HuH-7 (cell line): ENCODE results near the gene NAPB.

ENCODE experiments used
- DNase-seq: peaks from one replicate; pipeline ENCODE4 v3.0.0; 2011; ENCODE audit warnings: low spot score

The NAPB gene

DNA sequence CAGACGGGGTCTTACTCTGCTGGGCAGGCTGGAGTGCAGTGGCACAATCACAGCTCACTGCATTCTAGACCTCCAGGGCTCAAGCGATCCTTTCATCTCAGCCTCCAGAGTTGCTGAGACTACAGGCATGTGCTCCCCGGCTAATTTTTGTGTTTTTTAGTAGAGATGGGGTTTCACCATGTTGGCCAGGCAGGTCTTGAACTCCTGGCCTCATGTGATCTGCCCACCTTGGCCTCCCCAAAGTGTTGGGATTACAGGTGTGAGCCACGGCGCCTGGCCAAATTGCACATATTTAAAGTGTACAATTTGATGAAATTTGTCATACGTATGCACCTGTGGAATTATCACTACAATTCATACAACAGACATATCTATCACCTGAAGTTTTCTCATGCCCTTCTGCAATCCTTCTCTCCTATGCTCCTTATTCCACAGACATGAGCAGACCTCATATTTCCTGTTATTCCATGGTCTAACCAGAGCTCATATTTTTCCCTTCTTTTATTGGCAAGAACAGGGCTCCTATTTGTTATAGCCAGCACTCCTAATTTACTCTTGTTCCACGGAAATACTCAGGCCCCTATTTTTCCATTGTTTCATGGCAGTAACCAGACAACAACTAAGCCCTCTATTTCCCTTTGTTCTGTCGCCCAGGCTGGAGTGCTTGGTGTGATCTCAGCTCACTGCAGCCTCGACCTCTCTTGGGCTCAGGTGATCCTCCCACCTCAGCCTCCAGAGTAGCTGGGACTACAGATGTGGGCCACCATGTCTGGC lies 16.0 kb upstream of the NAPB start:
- no peak for DNase-seq

DNA sequence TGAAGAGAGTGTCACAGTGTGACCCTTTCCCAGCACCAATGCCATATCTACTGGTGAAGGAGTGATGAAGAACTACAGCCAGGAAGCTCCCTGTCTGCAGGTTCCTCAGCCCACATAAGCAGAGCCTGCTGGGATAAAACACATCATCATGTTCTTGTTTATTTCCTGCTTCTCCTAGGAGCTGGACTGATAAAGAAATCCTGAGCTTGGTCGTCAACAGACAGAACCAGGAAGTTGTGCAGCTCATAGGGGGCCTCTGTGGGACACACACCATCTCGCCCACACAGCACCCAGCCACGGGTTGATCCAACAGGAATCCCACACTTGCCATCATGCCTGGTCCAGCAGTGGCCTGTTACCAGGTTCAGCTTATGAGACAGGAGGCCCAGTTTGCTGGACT lies 15.4 kb upstream of the NAPB start:
- DNase-seq: no peak

DNA sequence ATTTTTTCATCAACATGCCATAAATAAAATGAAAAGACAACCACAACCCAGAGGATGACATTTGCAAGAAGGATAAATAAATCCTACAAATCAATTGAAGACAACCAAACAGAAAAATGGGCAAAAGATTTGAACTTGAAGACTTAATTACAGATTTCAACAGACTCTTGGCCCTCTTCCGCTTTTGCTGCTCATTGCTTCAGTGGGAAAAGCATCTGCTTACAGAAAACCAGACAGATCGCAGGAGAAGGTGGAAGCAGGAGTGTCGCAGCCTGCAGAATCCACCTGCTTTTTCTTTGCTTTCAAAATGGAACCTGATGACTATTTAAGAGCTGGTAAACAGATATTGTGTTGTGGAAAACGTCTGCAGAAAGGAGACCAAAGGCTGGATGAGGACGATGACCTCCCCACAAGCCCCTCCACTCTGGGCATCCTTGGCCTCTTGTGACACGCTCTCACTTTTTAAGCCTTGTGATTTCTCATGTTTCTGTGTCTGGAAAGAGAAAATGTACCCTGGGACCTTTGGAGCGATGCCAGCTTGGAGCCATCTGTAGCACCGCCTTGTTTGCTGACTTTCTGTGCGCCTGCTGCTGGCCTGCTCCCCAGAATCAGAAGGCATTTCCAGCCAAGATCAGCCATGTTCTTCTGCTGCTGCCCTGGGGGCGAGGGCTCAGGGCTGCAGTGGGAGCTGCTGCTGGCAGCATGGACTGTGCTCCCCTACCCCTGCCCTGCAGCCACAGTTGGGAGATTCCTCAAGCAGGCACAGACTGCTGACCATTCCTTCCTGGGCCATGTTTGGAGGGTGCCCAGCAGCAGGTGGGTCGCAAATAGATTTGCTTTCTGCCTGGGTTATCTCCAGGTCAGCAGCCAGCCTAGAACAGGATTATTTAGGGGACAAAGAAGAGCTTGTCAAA lies 14.6 kb upstream of the NAPB start:
- no peak for DNase-seq

DNA sequence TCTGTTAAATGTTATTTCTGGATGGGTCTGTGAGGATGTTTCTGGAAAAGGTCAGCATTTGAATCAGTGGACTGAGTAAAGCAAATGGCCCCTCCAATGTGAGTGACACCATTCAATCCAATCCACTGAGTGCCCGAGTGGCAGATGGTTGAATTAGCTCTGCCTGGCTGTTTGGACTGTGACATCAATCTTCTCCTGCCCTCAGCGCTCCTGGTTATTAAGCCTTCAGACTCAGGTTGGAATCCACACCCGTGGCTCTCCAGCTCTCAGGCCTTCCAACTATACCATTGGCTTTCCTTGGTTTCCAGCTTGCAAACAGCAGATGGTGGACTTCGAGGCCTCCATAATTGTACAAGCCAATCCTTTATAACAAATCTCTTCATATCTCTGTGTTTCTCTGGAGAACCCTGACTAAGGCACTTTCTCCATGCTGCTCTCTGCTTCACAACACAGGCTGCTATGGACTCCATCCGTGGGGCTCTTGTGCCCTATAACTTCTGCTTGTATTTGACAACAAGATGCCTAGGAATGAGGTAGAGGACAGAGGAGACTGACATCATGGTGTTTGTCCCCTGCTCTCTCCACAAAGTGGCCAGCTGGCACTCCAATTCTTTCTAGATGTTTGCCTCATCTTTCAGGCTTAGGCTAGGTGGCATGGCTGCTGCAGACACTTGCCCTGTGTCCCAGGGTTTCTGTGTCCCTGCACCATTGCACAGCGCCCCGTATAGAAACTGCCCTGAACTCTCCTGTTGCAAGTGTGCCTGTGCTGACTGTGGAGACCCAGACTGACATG lies 13.4 kb upstream of the NAPB start:
- DNase-seq: no peak

DNA sequence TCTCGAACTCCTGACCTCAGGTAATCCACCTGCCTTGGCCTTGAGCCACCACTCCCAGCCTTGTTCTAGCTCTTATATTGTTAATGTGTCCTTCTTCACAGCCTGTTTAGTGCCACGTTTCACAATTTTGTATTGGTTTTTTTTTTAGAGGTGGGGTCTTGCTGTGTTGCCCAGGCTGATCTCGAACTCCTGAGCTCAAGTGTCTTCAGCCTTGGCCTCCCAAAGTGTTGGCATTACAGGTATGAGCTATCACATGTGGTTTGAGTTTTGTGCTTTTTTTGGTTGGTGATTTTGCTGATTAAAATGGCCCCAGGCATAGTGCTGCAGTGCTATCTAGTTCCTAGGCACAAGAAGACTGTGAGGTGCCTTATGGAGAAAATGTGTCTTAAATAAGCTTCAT lies 12.3 kb upstream of the NAPB start:
- DNase-seq: no peak

DNA sequence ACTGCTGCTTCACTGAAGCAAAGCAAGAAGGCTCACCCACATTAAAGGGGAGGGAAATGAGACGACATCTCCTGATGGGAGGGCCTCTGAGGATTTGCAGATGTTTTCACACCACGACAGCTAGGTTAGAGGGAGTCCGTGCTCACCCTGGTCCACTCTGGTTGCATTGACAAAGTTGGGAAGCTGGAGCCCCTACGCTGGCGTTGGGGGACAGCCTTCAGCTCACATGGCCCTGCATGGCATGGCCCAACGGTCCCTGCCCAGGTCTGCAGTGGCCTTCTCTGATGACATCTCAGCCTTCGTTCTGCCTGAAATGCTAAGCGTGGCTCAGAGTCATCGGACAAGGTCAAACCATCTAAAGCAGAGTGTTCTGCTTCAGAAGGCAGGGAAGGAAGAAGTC lies 3.8 kb upstream of the NAPB start:
- DNase-seq: no peak

DNA sequence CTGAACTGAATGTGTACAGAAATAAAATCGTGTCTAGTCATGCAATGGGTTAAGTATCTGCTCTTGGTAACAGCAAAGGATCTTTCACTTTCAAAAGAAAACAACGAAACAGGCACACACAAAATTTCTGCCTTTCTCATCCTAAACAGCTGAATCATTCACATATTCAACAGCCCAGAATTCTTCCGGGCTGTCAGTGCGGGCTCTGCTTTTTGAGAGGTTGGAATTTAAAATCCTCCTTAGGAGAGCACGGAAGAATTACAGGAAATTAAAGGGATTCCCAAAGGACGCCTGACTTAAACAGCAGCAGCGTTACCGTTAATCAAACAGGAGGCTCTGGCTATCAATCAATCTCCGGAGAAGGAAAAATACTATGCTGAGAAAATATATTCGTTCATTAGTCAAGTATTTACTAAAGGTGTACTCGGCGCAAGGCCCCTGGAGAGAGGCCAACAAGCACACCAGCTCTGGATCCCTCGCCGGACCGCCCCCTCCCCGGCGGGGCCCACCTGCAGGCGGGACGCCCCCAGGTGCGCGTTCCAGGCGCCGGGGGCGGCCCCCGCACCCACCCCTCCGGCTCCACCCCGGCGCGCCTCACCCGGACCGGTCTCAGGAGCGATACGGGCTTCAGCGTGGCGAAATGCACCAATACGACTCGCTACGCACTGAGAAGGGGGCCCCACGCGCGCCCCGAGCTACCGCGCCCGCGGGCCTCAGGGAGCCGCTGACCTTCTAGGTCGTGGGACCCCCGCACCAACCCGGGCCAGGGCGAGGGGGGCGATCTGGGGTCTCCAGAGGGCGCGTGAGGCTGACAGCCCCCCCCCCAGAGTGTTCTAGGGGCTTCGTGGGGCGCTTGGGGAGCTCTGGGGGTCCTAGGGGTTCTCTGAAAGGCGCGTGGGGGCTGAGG lies 1.0 kb downstream of the NAPB start:
- DNase-seq: peak; percentile 46

DNA sequence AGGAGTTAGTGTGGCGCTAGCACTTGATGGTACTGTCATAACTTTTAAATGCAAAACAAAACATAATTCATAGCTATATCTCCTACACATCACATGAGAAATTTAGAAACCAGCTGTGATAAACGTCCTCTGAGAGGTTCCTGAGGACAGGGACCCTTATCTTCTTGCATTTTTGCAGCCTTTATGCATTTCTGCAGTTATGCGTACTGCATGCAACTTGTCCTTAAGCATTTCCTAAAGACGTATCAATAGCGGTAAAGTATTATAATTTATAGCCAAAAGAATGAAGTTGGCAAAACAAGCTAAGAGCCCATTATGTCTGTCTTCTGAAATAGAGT lies 1.7 kb downstream of the NAPB start:
- DNase-seq: no peak

DNA sequence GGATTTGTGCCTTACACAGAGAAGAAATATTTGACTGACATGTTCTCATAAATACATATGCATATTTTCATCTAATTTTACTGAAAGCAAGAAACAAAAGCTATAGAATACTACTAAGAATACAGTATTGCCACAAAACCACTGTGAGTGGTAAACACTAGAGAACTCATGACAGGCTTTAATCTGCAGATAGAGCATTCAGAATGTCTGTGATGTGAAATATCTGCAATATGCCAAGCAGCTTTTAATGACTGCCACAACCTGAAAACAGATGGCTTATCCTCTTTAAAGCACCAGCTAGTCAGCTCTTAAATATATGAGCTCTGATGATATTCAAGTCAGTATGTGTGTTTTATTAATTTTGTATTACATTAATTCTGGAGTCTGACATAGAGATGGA lies 3.4 kb downstream of the NAPB start:
- no peak for DNase-seq

DNA sequence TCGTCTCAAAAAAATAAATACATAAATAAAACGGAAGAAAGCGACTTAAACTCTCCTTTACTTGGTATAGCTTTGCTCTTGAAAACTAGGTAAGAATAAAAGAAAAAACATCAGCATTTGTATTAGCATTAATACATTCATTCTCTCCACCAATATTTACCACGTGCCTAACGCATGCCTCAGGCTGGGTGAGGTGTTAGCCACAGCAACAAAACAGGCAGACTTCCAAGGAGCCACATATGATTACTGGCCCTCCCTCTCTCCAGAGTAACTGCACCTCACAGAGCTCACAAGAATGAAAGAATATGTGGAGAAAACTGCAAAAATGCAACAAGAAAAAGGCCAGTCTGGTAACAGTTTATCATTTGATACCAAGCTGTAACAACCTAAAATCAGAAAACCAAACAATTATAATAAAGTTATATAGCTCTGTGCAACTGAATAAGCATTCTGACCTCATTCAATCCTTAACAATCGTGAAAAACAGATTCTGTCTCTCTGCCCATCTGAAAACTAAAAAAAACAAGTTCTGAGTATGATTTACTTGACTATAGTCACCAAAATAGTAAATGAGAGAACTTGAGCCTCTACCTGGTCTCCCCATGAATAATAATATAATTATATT lies 5.2 kb downstream of the NAPB start:
- no peak for DNase-seq

DNA sequence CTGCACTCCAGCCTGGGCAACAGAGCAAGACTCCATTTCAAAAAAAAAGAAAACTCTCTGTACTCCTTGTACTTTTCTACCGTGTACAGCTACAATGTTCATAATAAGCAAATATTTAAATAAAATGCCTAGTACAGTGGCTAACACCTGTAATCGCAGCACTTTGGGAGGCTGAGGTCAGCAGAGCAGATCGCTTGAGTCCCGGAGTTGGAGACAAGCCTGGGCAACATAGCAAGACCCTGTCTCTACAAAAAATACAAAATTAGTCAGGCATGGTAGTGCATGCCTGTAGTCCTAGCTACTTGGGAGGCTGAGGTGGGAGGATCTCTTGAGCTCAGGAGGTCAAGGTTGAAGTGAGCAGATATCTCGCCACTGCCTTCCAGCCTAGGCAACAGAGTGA lies 5.7 kb downstream of the NAPB start:
- DNase-seq: no peak

DNA sequence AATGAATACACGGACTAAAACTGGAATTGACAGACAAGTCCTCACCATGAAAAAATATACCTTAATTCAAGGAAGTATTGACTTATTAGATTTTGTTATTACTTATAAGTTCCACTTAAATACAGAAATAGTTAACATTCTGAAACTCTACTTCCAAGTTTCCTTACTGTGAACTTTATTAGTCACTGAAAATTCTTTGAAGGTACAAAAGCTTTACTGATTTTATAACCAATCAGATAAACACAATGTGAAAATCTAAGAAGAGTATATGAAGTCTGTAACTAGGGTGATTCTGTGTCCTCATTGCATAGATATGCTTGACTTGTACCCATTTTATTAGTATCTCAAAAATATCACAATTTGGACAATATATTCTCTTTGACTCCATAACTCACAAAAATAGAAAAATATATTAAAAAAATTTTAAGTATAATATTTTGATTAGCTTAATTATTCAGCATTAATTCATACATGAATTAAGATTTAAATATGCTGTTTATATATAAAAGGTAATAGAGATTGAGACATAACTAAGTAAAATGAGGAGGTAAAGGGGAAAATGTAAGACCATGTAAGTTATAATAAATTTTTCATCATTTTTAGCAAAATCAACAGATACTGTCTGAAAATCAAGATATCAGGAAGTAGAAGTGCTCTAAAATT lies 6.6 kb downstream of the NAPB start:
- DNase-seq: no peak

DNA sequence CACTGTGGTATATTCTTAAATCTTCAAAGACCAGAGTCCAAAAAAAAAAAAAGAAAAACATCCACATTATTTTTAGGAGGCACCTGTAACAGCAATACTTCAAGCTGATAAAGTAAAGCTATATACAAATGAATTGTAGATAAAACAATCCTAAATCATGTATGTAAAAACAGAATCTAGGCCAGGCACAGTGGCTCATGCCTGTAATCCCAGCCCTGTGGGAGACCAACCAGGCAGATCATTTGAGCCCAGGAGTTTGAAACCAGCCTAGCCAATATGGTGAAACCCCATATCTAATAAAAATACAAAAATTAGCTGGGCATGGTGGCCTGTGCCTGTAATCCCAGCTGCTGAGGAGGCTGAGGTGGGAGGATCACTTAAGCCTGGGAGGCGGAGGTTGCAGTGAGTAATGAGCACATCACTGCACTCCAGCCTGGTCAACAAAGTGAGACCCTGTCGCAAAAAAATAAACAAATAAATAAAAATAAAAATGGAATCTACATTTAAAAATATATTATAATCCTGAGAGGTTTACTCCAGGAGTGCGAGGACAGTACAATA lies 7.3 kb downstream of the NAPB start:
- no peak for DNase-seq

DNA sequence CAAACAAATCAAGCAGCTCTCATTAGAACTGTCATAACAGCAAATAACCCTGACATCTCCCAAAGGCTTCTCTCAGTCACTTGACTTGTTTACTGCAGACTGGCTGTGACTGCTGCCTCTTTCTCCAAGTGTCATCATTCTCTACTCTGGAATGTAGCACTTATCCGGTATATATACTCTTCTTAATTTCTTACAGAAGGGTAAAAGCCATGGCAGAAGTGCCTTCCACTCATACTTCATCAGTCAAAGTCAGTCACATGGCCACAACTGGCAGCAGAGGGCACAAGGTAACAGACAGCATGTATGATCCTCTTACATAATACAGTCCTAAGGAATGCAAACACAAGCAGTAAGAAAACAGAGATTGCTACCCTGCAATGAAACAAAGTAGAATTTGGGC lies 9.3 kb downstream of the NAPB start:
- peak; percentile 24 for DNase-seq

DNA sequence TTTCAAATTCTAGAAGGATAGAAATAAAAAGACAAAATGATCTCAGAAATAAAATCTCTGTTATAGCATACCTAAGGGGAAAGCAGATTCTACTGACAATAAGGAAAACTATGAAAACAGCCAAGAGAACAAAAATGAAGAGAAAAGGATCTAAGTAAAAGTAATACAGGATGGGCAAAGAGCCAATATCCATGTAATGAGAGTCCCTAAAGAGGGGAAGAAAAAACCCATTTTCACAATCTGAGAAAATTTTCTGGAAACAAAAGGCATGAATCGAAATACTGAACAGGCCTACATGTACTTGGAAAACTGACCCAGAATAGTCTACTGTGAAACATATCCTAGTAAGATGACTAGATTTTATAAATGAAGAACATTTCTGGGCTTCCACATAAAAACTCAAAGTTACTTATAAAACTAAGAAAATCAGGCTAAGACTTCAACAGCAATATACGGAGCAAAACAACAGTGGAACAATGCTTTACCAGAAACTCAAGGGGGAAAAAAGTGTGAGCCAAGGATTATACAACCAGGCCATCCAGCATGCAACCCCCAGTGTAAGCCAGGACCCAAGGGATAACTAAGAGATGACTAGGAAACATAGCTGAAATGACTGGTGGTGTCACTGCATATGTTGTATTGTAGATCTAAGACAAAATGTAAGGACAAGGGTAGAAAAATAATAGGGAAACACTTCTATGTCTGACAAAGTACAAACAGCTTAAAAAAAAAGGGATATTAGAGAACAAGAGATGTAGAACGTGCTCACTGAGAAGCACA lies 10.2 kb downstream of the NAPB start:
- DNase-seq: no peak

DNA sequence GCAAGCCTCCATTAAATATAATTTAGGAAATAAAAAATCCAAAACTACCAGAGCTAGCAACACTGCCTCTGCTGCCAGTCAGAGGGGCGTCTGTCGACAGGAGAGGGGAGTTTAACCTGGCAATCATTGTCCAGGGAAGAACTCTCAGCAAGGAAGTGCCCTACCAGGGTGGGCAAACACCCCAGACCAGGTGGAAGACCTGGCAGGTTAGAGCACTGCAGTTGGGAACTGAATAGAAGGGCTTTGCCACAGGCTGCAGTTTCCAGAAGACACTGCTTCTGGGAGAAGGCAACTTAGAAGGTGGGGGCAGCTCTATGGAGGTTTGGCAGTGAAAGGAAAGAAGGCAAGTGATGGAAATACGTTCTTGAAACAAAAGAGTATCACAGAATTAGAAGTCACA lies 11.5 kb downstream of the NAPB start:
- no peak for DNase-seq

DNA sequence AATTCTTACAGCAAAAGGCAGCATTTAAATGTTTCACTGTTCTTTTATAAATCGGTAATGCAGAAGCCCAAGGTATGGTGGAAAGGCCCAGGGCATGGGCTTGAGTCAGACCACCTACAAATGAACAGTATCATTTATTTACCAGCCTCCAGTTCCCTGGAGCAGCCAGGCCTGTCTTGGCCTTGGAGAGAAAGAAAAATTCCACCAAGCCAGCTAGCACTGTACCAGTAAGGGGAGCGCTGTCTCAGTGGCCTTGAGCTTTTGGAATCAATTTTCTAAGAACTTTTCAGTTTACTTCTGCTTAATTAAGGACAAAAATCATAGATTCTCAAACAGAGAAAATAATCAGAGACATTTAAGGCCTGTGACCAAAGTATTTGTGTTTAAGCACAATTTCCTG lies 12.3 kb downstream of the NAPB start:
- no peak for DNase-seq

DNA sequence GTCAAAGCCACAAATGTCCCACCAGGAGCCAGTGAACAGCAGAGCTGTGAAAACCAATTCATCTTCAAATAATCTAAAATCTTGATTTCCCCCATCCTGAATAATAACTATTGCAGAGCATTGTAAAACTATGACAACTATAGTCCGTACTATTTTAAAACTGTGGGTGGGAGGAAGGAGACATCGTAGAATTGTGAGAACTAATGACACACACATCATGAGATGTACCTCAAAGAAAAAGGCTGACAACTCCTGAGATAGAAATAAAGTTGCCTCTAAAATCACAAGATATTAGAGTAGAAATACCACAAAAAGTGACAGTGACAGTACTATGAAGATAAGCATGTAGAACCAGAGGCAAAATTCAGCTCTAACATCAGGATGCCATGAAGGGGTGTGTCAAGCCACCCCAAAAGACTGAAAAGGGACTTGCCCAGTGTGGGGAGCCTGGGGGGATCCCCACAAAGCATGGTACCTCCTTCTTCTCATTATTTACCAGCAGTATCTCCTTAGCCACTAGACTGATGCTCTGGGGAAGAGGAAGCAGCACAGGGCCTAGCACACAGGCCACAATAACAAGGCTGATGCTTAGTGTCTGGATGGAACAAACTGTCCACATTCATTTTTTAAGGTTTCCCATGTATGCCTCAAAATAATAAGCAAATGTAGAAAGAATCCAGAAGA lies 13.4 kb downstream of the NAPB start:
- DNase-seq: no peak

DNA sequence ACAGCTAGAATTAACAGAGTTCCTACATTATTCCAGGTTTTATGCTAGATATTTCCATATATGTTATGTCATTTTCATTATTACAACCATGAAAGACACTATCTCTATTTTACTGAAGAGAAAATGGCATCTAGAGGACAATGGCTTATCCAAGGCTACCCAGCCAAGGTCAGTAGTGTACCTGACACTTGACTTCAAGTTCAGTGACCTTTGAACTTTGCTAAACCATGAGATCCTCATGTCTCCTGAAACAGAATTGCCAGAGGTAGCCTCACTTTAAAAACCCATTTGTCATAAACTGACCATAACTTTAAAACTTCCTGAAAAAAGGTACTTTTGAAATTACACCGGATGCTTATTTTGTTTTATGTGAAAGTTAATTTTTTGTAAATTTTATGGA lies 14.4 kb downstream of the NAPB start:
- DNase-seq: no peak
